ENCODE measurements around the gene RPTOR.
"Not testable (repeated sequence)": the region's sequence is repeated elsewhere in the genome, so short reads cannot be mapped to it uniquely, and the experiment has no call there.

RPTOR gene

GRCh38 chr17:80870401-80870800 lies 325.8 kb downstream of the RPTOR start:
- peak; percentile 32 to 44 for DNase-seq

GRCh38 chr17:80871341-80871740 lies 326.7 kb downstream of the RPTOR start:
- peak; percentile 45 for DNase-seq

- no peak for DNase-seq
These were observed 327.4 kb downstream of the RPTOR start for GRCh38 chr17:80872001-80872500.

DNA sequence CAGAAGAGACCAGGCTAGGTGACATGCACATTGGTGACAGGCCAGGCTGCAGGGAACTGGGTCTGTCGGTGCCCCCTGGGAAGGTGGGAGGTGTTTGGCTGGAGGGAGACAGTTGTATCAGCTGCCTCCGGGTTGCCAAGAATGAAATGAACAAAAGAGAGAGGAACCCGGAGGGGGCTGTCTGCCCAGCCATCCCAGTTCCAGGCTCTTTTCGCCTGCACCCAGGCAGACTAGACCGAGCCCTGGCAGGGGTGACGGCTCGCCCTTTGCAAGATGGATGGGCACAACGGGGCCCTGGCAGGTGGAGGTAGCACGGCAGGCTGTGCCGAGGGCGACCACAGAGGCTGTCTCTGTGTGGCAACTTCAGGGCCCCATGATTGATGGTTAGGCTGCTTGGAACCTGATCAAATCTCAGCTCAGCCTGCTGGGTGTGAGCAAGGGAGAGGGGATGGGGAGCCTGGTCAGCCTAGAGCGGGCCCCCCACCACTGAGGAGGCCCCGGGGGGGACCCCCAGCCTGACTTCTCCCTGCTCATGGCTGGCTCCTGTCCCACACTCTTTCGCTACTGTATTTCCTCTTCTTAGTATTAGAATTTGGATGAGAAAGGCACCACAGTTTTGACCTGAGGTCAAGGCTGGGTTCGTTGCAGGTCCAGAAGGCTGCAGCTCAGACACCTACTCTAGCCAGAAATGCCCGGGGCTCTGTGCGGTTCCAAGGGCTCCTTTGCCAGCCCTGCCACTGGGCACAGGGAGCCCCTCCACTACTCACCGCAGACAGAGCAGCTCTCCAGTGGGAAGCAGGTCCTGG lies 328.1 kb downstream of the RPTOR start:
- peak in 1 of 2 donors; percentile 11 for DNase-seq

DNA sequence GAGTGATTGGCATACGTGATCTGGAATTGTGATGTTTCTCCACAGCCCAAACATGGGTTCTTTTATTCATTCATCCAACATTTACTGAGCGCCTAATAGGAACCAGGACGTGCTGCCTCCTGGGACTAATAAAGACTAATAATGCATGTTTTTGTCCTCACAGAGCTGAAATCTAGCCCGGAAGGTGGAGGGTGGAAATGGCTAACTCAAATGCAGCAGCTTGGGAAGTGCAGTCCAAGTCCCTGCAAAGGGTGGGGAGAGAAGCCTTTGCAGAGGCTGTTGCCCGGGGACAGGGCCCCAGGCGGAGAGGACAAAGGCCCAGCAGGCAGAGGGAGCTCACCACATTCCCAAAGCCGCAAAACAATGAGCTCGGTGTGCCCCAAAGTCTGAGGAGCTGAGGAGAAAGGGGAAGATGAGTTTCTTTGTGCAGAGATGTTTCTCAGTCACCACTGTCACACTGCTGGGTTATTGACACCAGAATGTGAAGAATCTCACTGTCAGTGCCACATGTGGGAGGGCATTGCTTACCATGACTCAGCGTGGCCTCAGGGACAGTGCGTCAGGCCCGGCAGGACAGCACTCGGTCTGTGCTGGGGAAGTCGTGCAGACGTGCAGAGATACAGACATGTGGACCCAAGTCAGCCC lies 328.8 kb downstream of the RPTOR start:
- DNase-seq, result peak; percentile 87 to 95

GRCh38 chr17:80874866-80875445 lies 330.3 kb downstream of the RPTOR start:
- no peak for DNase-seq

DNA sequence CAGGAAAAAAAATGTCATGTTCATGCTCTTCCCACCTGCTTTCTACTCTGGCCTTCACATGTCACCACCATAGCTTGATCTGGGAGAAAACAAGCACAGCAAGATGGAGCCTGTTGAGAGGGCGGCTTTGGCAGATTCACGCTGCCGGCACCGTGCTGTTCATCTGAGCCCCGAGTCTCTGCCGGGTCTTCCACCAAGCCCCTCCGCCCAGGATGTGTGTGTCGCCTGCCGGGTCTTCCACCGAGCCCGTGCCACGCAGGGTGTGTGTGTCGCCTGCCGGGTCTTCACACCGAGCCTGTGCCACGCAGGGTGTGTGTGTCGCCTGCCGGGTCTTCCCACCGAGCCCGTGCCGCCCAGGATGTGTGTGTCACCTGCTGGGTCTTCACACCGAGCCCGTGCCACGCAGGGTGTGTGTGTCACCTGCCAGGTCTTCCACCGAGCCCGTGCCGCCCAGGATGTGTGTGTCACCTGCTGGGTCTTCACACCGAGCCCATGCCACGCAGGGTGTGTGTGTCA lies 330.9 kb downstream of the RPTOR start:
- not testable (repeated sequence) for DNase-seq

DNA sequence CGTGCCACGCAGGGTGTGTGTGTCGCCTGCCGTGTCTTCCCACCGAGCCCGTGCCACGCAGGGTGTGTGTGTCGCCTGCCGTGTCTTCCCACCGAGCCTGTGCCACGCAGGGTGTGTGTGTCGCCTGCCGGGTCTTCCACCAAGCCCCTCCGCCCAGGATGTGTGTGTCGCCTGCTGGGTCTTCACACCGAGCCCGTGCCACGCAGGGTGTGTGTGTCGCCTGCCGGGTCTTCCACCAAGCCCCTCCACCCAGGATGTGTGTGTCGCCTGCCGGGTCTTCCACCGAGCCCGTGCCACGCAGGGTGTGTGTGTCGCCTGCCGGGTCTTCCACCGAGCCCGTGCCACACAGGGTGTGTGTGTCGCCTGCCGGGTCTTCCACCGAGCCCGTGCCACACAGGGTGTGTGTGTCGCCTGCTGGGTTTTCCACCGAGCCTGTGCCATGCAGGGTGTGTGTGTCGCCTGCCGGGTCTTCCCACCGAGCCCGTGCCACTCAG lies 331.9 kb downstream of the RPTOR start:
- not testable (repeated sequence) for DNase-seq

DNA sequence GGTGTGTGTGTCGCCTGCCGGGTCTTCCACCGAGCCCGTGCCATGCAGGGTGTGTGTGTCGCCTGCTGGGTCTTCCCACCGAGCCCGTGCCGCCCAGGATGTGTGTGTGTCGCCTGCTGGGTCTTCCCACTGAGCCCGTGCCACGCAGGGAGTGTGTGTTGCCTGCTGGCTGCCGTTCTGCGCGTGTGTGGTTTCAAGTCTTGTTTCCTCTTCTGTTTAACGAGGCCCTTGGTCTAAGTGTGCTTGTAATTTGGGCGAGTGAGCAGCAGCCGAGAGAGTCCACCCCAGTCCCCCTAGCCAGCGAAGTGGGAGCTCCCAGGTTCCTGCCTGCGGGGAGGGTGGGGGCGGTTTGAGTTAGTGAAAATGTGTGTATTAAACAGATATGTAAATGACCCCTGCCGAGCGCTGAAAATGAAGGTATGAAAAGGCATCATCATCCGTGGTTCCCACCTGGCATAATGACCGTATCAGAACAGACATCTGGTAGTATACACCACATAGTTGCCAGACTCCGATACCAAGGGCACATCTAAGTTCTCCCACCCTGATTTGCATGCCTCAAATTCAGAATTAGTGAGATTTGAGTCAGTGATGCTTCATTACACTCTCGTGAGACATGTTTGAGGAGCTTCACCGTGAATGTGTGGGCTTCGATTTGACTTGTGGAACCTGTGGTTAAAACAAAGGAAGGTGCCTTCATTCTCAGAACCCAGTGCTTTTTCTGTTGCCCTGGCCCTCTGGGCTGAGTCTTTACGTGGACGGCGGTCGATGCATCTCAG lies 332.5 kb downstream of the RPTOR start:
- no peak for DNase-seq

GRCh38 chr17:80877729-80878303 lies 333.2 kb downstream of the RPTOR start:
- DNase-seq, result no peak

- DNase-seq, result no peak
These were observed 334.5 kb downstream of the RPTOR start for GRCh38 chr17:80878876-80879722.

DNA sequence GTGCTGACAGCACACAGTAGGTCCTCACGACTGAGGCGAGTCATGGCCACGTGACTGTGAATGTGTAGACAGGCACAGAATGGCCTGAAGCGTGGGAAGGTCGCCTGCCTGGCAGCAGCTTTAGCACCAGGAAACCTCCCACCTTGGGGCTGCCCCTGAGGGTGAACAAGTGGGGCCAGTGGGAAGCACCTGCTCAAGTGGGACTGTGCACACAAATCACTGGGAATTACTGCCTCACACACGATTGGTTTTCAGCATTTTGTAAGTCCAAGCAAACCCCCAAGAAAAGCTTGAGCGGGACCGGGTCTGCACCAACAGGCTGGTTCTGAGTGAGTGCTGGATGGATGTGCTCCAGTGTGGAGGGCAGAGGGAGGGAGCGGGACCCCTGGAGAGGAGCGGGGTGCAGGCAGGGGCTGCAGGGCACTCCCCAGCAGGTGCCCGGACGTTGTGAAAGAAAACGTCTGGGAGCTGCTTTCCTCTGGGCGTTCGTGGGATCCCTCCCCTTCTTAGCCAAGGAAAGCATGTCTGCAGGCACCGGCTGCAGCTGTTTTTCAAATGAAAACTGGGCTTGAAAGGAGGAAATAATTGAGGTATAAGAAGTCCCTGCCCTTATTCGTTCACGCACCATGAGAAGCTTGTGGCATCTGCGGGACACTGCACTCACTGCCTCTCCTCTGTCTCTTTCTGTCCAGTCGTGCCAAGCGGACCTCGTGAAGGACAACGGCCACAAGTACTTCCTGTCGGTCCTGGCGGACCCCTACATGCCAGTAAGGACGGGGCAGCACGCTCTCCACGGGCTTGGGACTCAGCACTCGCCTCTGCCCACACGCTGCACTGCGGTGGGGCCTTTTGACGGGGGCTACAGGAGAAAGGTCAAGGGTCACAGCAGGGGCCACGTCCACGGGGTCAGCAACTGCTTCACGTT lies 335.3 kb downstream of the RPTOR start:
- peak in 1 of 2 donors; percentile 32 for DNase-seq

- DNase-seq, result no peak
These were observed 336.0 kb downstream of the RPTOR start for GRCh38 chr17:80880648-80880985.

DNA sequence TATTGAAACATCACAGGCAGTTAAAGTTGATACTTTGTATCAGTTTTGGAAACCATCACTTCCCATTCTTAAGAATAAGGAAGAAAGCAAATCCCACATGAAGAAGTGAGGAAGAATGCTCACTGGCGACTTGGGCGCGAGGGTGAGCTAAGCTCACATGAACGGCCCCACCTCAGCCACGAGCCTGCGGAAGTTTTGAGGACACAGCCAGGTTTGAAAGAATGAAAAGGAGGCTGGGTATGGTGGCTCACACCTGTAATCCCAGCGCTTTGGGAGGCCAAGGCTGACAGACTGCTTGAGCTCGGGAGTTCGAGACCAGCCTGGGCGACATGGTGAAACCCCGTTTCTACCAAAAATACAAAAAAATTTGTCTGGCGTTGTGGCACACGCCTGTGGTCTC lies 336.7 kb downstream of the RPTOR start:
- DNase-seq, result peak; percentile 52 to 78

- DNase-seq, result no peak
These were observed 337.7 kb downstream of the RPTOR start for GRCh38 chr17:80882323-80882722.

DNA sequence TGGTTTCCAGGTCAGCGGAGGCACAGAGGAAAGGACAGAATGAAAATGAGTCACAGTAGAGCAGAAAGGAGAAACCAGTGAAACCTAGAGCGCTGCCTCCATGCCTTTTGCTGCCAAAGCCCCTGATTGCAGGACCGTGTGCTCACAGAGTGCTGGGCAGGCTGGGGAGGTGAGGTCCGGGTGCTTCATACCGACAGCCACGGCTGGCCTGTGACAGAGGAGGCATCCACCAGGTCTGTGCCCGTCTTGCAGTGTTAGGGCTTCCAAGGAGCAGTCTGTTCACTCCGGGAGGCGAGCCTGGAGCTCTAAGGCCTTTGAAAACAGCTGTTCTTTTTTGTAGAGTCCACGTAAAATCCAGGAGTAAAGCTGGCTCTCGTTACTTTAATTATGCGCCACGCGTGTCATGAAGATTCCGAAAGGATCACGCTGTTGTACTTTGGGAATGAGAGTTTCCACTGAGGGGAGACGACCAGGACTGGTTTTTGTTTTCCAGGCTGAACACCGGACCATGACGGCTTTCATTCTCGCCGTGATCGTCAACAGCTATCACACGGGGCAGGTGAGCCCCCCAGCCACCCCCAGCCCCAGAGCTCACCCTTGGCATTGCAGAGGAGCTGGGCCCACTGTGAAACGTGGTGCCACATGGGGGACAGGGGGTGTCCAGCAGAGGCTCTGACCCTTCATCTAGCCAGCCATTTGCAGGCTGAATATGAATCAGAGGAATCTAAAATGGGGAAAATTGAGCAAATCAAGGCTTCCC lies 338.5 kb downstream of the RPTOR start:
- no peak for DNase-seq

- DNase-seq, result no peak
These were observed 339.4 kb downstream of the RPTOR start for GRCh38 chr17:80883831-80884735.

GRCh38 chr17:80884811-80885210 lies 340.2 kb downstream of the RPTOR start:
- no peak for DNase-seq
